CD14-positive monocyte (primary cell): ENCODE data around the gene CYP4F11. TPM values are rescaled to one million over a fixed set of nuclear protein-coding genes. Genes with fewer than 3 reads are reported as not detected.
A peak's percentile ranks its signal among the peaks of the same experiment; 100 is the strongest.
"Not testable (repeated sequence)": the region's sequence is repeated elsewhere in the genome, so short reads cannot be mapped to it uniquely, and the experiment has no call there.

Experiments used
- DNase-seq, 3 donors: peaks; one replicate each; pipeline ENCODE4 v3.0.0-alpha.2; 2011 to 2022
- H2AFZ ChIP-seq: 2 replicates; pipeline ENCODE4 v1.6.0; 2012; ENCODE audit warnings: mild to moderate bottlenecking, low read depth, low read length, inconsistent platforms; ENCODE audit not compliant: insufficient read depth, poor library complexity, severe bottlenecking
- H3K27ac ChIP-seq, 2 donors: 1 replicate in 1 of 2; 2 replicates in 1 of 2; pipeline ENCODE4 v1.5.1; 2012 to 2013; ENCODE audit warnings: low read length in 2 of 2, control low read depth in 1 of 2, inconsistent platforms in 1 of 2, low read depth in 1 of 2, mild to moderate bottlenecking in 1 of 2
- H3K27me3 ChIP-seq, 2 donors: one replicate each; pipeline versions ENCODE4 v1.6.0 to v1.6.1; 2011 to 2013; ENCODE audit warnings: low read length in 2 of 2; ENCODE audit not compliant: control insufficient read depth in 2 of 2, insufficient read depth in 2 of 2
- H3K36me3 ChIP-seq, 2 donors: replicated peaks in 1 of 2; 1 replicate in 1 of 2; 2 replicates in 1 of 2; pipeline versions ENCODE4 v1.5.1 to v1.6.1; 2012 to 2013; ENCODE audit warnings: low read length in 2 of 2, control low read depth in 1 of 2, inconsistent platforms in 1 of 2, mild to moderate bottlenecking in 1 of 2; ENCODE audit not compliant: insufficient read depth in 2 of 2, control insufficient read depth in 1 of 2
- H3K4me1 ChIP-seq, 2 donors: 1 replicate in 1 of 2; 2 replicates in 1 of 2; pipeline versions ENCODE4 v1.5.1 to v1.6.1; 2012 to 2013; ENCODE audit warnings: low read length in 2 of 2, control low read depth in 1 of 2, inconsistent platforms in 1 of 2, mild to moderate bottlenecking in 1 of 2, moderate library complexity in 1 of 2; ENCODE audit not compliant: insufficient read depth in 2 of 2, control insufficient read depth in 1 of 2
- H3K4me2 ChIP-seq: replicated peaks from 2 replicates; pipeline ENCODE3; 2012; ENCODE audit warnings: low read length, moderate library complexity, mild to moderate bottlenecking; ENCODE audit not compliant: poor library complexity, severe bottlenecking; ENCODE audit errors: extremely low read depth
- H3K4me3 ChIP-seq, 3 experiments: fragments of 200-600 bp in 1 of 3; sonication (generic) in 1 of 3; replicated peaks in 1 of 3; 1 replicate in 2 of 3; 2 replicates in 1 of 3; pipeline ENCODE4 v1.5.1; 2011 to 2013; ENCODE audit warnings: low read length in 3 of 3, mild to moderate bottlenecking in 3 of 3, control low read depth in 2 of 3, low read depth in 2 of 3, inconsistent platforms in 1 of 3, moderate library complexity in 1 of 3
- H3K79me2 ChIP-seq: 2 replicates; pipeline ENCODE4 v1.6.0; 2012; ENCODE audit warnings: mild to moderate bottlenecking, control low read depth, inconsistent platforms, low read length, moderate library complexity; ENCODE audit not compliant: insufficient read depth
- H3K9ac ChIP-seq: 2 replicates; pipeline ENCODE4 v1.6.0; 2017; ENCODE audit warnings: low read length, mild to moderate bottlenecking; ENCODE audit not compliant: insufficient read depth, poor library complexity, severe bottlenecking
- H3K9me3 ChIP-seq, 2 donors: replicated peaks in 1 of 2; 1 replicate in 1 of 2; 2 replicates in 1 of 2; pipeline versions ENCODE4 v1.5.1 to v1.6.1; 2012 to 2013; ENCODE audit warnings: low read length in 2 of 2, control low read depth in 1 of 2; ENCODE audit not compliant: control insufficient read depth in 1 of 2, insufficient read depth in 1 of 2
- H4K20me1 ChIP-seq: 2 replicates; pipeline ENCODE4 v1.6.0; 2012; ENCODE audit warnings: mild to moderate bottlenecking, low read length, control low read depth, moderate library complexity; ENCODE audit not compliant: insufficient read depth
- H3K27ac Mint-ChIP-seq, 7 donors: one replicate each; pipeline ENCODE4 v1.8.0; 2020; ENCODE audit warnings: mild to moderate bottlenecking in 7 of 7, mixed read lengths in 7 of 7, moderate library complexity in 6 of 7, inconsistent platforms in 2 of 7
- H3K27me3 Mint-ChIP-seq, 3 donors: one replicate each; pipeline ENCODE4 v1.8.0; 2021 to 2022; ENCODE audit warnings: low read depth in 3 of 3, mild to moderate bottlenecking in 3 of 3, mixed read lengths in 3 of 3, moderate library complexity in 3 of 3, inconsistent platforms in 1 of 3
- H3K36me3 Mint-ChIP-seq, 2 donors: one replicate each; pipeline ENCODE4 v1.8.0; 2020; ENCODE audit warnings: mixed read lengths in 2 of 2, inconsistent platforms in 1 of 2, mild to moderate bottlenecking in 1 of 2
- H3K4me1 Mint-ChIP-seq: one replicate; pipeline ENCODE4 v1.8.0; 2020; ENCODE audit warnings: mild to moderate bottlenecking, mixed read lengths
- H3K4me3 Mint-ChIP-seq, 2 donors: one replicate each; pipeline ENCODE4 v1.8.0; 2020; ENCODE audit warnings: mild to moderate bottlenecking in 2 of 2, mixed read lengths in 2 of 2, moderate library complexity in 1 of 2
- H3K9me3 Mint-ChIP-seq, 7 donors: one replicate each; pipeline ENCODE4 v1.8.0; 2020 to 2022; ENCODE audit warnings: mixed read lengths in 7 of 7, mild to moderate bottlenecking in 6 of 7, moderate library complexity in 6 of 7, inconsistent platforms in 2 of 7
- CTCF ChIP-seq: fragments of 200-600 bp; IDR thresholded peaks from one replicate; pipeline ENCODE4 v1.8.0; 2022; ENCODE audit warnings: antibody characterized with exemption, mild to moderate bottlenecking
- WGBS: methylation state at CpG from one replicate; pipeline ENCODE4 v1.1.5; 2013; ENCODE audit warnings: missing lambda C conversion rate; ENCODE audit not compliant: insufficient coverage; 5-methylcytosine and 5-hydroxymethylcytosine counted together
- intact Hi-C, 2 donors: fragments of 100-400 bp; cut with micrococcal nuclease; formaldehyde crosslinking; loops; one replicate each; pipeline versions ENCODE4 v1.15.0 to v1.15.1; 2023
- polyA plus RNA-seq, 3 donors: library from polyadenylated mRNA; depleted of rRNA in 1 of 3; unstranded in 2 of 3; stranded (reverse) in 1 of 3; fragments of 300-500 nt in 2 of 3; fragments of >200 nt in 1 of 3; fragmentation: Illumina TruSeq in 2 of 3; gene quantifications; 1 replicate in 2 of 3; 2 replicates in 1 of 3; pipeline ENCODE4 v1.2.3, GENCODE V29; 2012 to 2021

Gene CYP4F11
- polyA plus RNA-seq, 3 donors, result not detected

- intact Hi-C loops, result no loop called here
- WGBS, result under 1% methylated on average over 34 of the region's 44 CpGs
- H3K4me1 ChIP-seq, result peaks cover 8 to 13% of the 10 kb centered on the region in 2 donors
- peak overlapping the region; percentile 54 for H3K9ac ChIP-seq
- Mint-ChIP-seq H3K36me3 (no peaks in the 10 kb centered on the region), H3K27me3 (peaks cover 6 to 16% (median 12%) of the 10 kb centered on the region in 3 donors), H3K9me3 (peaks cover 9 to 20% (median 13%) of the 10 kb centered on the region in 7 donors), H3K27ac (peak overlapping the region in 3 of 7 donors; percentile 15 to 61 (median 19)), H3K4me3 (peak overlapping the region; percentile 77 to 90), H3K4me1 (peaks cover 21% of the 10 kb centered on the region)
- peaks cover 0 to 7% of the 10 kb centered on the region in 2 donors for H3K27me3 ChIP-seq
- no peaks in the 10 kb centered on the region for H3K36me3 ChIP-seq
- TF ChIP-seq CTCF, result no peak
- H3K4me3 ChIP-seq, result peak overlapping the region; percentile 12 to 61 (median 16)
- no peak overlapping the region for H3K27ac ChIP-seq
- DNase-seq, result no peak
- no peaks in the 10 kb centered on the region for H3K79me2 ChIP-seq
- H3K9me3 ChIP-seq, result peaks cover 7 to 13% of the 10 kb centered on the region in 2 donors
- H2AFZ ChIP-seq, result peak overlapping the region; percentile 56
- H4K20me1 ChIP-seq, result no peaks in the 10 kb centered on the region
- peak overlapping the region; percentile 65 for H3K4me2 ChIP-seq
Measured at GRCh38 chr19:15911599-15912235, 22.6 kb downstream of the CYP4F11 start.

GRCh38 chr19:15905026-15905425 is 29.3 kb downstream of the CYP4F11 start:
- TF ChIP-seq CTCF, result no peak
- intact Hi-C loops, result no loop called here
- Histone ChIP-seq H3K4me1 (peaks cover 0 to under 1% of the 10 kb centered on the region in 2 donors), H3K36me3 (no peaks in the 10 kb centered on the region), H4K20me1 (no peaks in the 10 kb centered on the region), H3K27ac (no peak overlapping the region), H3K79me2 (no peaks in the 10 kb centered on the region), H3K9me3 (no peaks in the 10 kb centered on the region), H3K4me3 (no peak overlapping the region), H3K9ac (no peak overlapping the region), H3K4me2 (no peak overlapping the region), H2AFZ (no peak overlapping the region), H3K27me3 (no peaks in the 10 kb centered on the region)
- Mint-ChIP-seq H3K27ac (no peak overlapping the region), H3K9me3 (peaks cover 4 to 22% (median 16%) of the 10 kb centered on the region in 7 donors), H3K36me3 (no peaks in the 10 kb centered on the region), H3K4me3 (no peak overlapping the region), H3K4me1 (peaks cover 16% of the 10 kb centered on the region), H3K27me3 (peaks cover 0 to 11% (median 8%) of the 10 kb centered on the region in 3 donors)
- DNase-seq, result no peak

GRCh38 chr19:15902898-15903297 is 31.4 kb downstream of the CYP4F11 start:
- H3K36me3 Mint-ChIP-seq, DNase-seq, intact Hi-C loops, H3K27ac Mint-ChIP-seq, H3K4me2 ChIP-seq, H4K20me1 ChIP-seq, H3K4me1 ChIP-seq, H2AFZ ChIP-seq, H3K4me3 Mint-ChIP-seq, H3K27ac ChIP-seq, H3K4me3 ChIP-seq, H3K9me3 ChIP-seq, H3K27me3 ChIP-seq, H3K36me3 ChIP-seq, H3K9ac ChIP-seq, H3K79me2 ChIP-seq: not testable (repeated sequence)
- peaks cover 19% of the 10 kb centered on the region for H3K4me1 Mint-ChIP-seq
- peaks cover 4 to 22% (median 16%) of the 10 kb centered on the region in 7 donors for H3K9me3 Mint-ChIP-seq
- H3K27me3 Mint-ChIP-seq, result peaks cover 0 to 18% (median 11%) of the 10 kb centered on the region in 3 donors
- WGBS, result 92% methylated on average over 18 of the region's 29 CpGs
